PC-3 (cell line): Measurements from ENCODE around the gene SGPL1.

Experiments used
- EZH2 ChIP-seq: fragments of 300-600 bp; sonication (generic); IDR thresholded peaks from one replicate; pipeline ENCODE4 v1.6.1; 2017; ENCODE audit warnings: antibody characterized with exemption, mild to moderate bottlenecking, low read length; ENCODE audit not compliant: unreplicated experiment
- EZH2phosphoT487 ChIP-seq: fragments of 300-600 bp; sonication (generic); IDR thresholded peaks from 2 replicates; pipeline ENCODE4 v1.6.1; 2018; ENCODE audit warnings: mild to moderate bottlenecking, antibody characterized with exemption, low read length, borderline replicate concordance
- TF ChIP-seq, protein P1 (sequence below): fragments of 300-600 bp; sonication (generic); conservative IDR thresholded peaks from 2 replicates; pipeline ENCODE4 v1.5.1; 2017; ENCODE audit warnings: antibody characterized with exemption, low read depth, mild to moderate bottlenecking, low read length

DNA sequence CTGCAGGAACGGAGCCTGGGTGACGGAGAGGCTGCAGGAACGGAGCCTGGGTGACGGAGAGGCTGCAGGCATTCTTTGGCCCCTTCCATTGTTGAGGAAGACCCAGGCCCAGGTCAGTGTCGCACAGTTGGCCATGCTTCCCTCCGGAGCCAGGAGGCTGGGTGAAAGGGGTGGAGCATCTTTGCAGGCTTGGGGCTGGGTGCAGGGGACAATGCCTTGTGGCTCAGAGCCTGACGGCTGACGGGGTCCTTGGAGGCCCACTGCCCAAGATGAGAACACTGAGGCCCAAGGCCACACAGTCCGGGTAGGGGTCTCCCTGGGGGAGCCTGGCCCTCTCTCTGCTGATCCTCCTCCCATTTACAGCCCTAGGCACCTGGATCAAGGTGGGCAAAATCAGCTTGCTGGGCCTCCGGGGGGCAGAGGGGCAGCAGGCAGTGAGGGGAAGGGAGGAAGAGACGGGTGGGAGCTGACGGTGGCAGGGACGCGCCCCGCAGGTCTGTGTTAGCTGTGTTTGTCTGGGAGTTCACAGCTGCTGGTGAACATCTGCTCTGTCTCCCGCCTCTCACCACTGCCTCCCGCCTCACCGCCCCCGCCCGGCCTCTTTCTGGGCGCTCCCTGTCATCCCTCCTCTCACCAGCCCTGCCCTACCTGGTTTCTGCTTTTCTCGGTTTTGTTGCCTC, 103.2 kb downstream of the SGPL1 start:
- TF ChIP-seq, protein P1, sequence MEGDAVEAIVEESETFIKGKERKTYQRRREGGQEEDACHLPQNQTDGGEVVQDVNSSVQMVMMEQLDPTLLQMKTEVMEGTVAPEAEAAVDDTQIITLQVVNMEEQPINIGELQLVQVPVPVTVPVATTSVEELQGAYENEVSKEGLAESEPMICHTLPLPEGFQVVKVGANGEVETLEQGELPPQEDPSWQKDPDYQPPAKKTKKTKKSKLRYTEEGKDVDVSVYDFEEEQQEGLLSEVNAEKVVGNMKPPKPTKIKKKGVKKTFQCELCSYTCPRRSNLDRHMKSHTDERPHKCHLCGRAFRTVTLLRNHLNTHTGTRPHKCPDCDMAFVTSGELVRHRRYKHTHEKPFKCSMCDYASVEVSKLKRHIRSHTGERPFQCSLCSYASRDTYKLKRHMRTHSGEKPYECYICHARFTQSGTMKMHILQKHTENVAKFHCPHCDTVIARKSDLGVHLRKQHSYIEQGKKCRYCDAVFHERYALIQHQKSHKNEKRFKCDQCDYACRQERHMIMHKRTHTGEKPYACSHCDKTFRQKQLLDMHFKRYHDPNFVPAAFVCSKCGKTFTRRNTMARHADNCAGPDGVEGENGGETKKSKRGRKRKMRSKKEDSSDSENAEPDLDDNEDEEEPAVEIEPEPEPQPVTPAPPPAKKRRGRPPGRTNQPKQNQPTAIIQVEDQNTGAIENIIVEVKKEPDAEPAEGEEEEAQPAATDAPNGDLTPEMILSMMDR = no peak
- TF ChIP-seq EZH2phosphoT487 (no peak), EZH2 (no peak)
